GM12892 (cell line): ENCODE results near the gene UNC5A.

Experiments
- DNase-seq: peaks from one replicate; pipeline ENCODE4 v3.0.0; 2011; ENCODE audit not compliant: insufficient read length
- FAIRE-seq: peaks from 2 replicates; lab custom pipeline; 2011; peaks lifted over from hg19 to GRCh38; lab: Jason Lieb, UNC
- POLR2A ChIP-seq: IDR thresholded peaks from 2 replicates; pipeline ENCODE4 v1.6.1; 2011; ENCODE audit warnings: low read depth, low read length, control low read depth
- POLR2AphosphoS5 ChIP-seq: IDR thresholded peaks from 2 replicates; pipeline ENCODE4 v1.6.1; 2011; ENCODE audit warnings: low read depth, low read length, control low read depth
- TAF1 ChIP-seq: IDR thresholded peaks from 2 replicates; pipeline ENCODE4 v1.6.1; 2011; ENCODE audit warnings: low read depth, mild to moderate bottlenecking, control low read depth, low read length, borderline replicate concordance

The UNC5A gene

GRCh38 chr5:176784218-176785165 lies 25.9 kb upstream of the UNC5A start:
- no peak for TF ChIP-seq POLR2A
- no peak for TF ChIP-seq TAF1
- TF ChIP-seq POLR2AphosphoS5 = no peak
- FAIRE-seq (no peak), DNase-seq (no peak)

- DNase-seq (no peak), FAIRE-seq (no peak)
- TF ChIP-seq POLR2AphosphoS5 = no peak
- TF ChIP-seq POLR2A = no peak
- no peak for TF ChIP-seq TAF1
Measured at GRCh38 chr5:176785184-176786145, 24.9 kb upstream of the UNC5A start.

- DNase-seq (no peak), FAIRE-seq (no peak)
- TF ChIP-seq POLR2AphosphoS5 (no peak), POLR2A (no peak), TAF1 (no peak)
Measured at GRCh38 chr5:176787676-176788075, 22.7 kb upstream of the UNC5A start.

- TF ChIP-seq POLR2AphosphoS5 = no peak
- no peak for TF ChIP-seq TAF1
- no peak for TF ChIP-seq POLR2A
- FAIRE-seq (no peak), DNase-seq (no peak)
Measured at GRCh38 chr5:176788091-176788490, 22.3 kb upstream of the UNC5A start.

- TF ChIP-seq POLR2A = no peak
- TF ChIP-seq TAF1 = no peak
- TF ChIP-seq POLR2AphosphoS5 = no peak
- no peak for DNase-seq
- no peak for FAIRE-seq
Measured at GRCh38 chr5:176788941-176789872, 21.2 kb upstream of the UNC5A start.

GRCh38 chr5:176789873-176790615 lies 20.3 kb upstream of the UNC5A start:
- DNase-seq (no peak), FAIRE-seq (no peak)
- TF ChIP-seq POLR2A (no peak), TAF1 (no peak), POLR2AphosphoS5 (no peak)

GRCh38 chr5:176790941-176791340 lies 19.4 kb upstream of the UNC5A start:
- DNase-seq (no peak), FAIRE-seq (no peak)
- TF ChIP-seq POLR2A = no peak
- TF ChIP-seq POLR2AphosphoS5 = no peak
- TF ChIP-seq TAF1 = no peak

- no peak for TF ChIP-seq POLR2A
- no peak for TF ChIP-seq TAF1
- TF ChIP-seq POLR2AphosphoS5 = no peak
- DNase-seq (no peak), FAIRE-seq (no peak)
Measured at GRCh38 chr5:176792655-176793342, 17.6 kb upstream of the UNC5A start.

- no peak for FAIRE-seq
- DNase-seq = no peak
- no peak for TF ChIP-seq POLR2A
- no peak for TF ChIP-seq POLR2AphosphoS5
- no peak for TF ChIP-seq TAF1
Measured at GRCh38 chr5:176793343-176793699, 17.0 kb upstream of the UNC5A start.

- DNase-seq (no peak), FAIRE-seq (no peak)
- TF ChIP-seq POLR2A (no peak), TAF1 (no peak), POLR2AphosphoS5 (no peak)
Measured at GRCh38 chr5:176793736-176794135, 16.6 kb upstream of the UNC5A start.
